H1 (cell line): ENCODE measurements around the gene NELL1. TPM values are rescaled to one million over a fixed set of nuclear protein-coding genes. Genes with fewer than 3 reads are reported as not detected.

Experiments used
- CTCF ChIA-PET: fragments of 300-600 bp; sonication (Branson Sonifier 250); formaldehyde crosslinking; loops from one replicate; lab custom pipeline; 2021; ENCODE audit not compliant: partially characterized antibody; lab: Charles Lee
- POLR2A ChIA-PET: fragments of 300-600 bp; sonication (Branson Sonifier 250); formaldehyde crosslinking; loops from one replicate; lab custom pipeline; 2021; ENCODE audit warnings: inconsistent platforms; ENCODE audit not compliant: partially characterized antibody; lab: Charles Lee
- DNase-seq, 2 experiments: peaks; one replicate each; pipeline versions ENCODE4 v3.0.0 to v3.0.0-alpha.2; 2010 to 2022; ENCODE audit warnings: low spot score in 2 of 2, low read depth in 1 of 2, mixed read lengths in 1 of 2
- FAIRE-seq: peaks from 2 replicates; lab custom pipeline; 2011; peaks lifted over from hg19 to GRCh38; lab: Jason Lieb, UNC
- H2AFZ ChIP-seq: 2 replicates; pipeline ENCODE4 v1.8.1; 2012; ENCODE audit warnings: low read length, inconsistent platforms
- H2AK5ac ChIP-seq: 2 replicates; pipeline ENCODE4 v1.6.1; 2013; ENCODE audit warnings: low read depth, low read length
- H2BK120ac ChIP-seq: replicated peaks from 2 replicates; pipeline ENCODE3; 2013; ENCODE audit warnings: low read depth, low read length, inconsistent platforms
- H2BK12ac ChIP-seq: 2 replicates; pipeline ENCODE4 v1.6.1; 2013; ENCODE audit warnings: low read depth, low read length
- H2BK15ac ChIP-seq: 2 replicates; pipeline ENCODE4 v1.6.1; 2013; ENCODE audit warnings: low read length
- H2BK20ac ChIP-seq: 2 replicates; pipeline ENCODE4 v1.6.1; 2013; ENCODE audit warnings: low read length
- H2BK5ac ChIP-seq: 2 replicates; pipeline ENCODE4 v1.6.1; 2013; ENCODE audit warnings: low read depth, low read length
- H3K14ac ChIP-seq: 2 replicates; pipeline ENCODE4 v1.6.1; 2013; ENCODE audit warnings: inconsistent platforms; ENCODE audit not compliant: insufficient read length
- H3K18ac ChIP-seq: 2 replicates; pipeline ENCODE4 v1.6.1; 2013; ENCODE audit warnings: low read length; ENCODE audit errors: extremely low read depth
- H3K23ac ChIP-seq: 2 replicates; pipeline ENCODE4 v1.6.1; 2013; ENCODE audit warnings: inconsistent platforms; ENCODE audit not compliant: insufficient read length
- H3K23me2 ChIP-seq: 2 replicates; pipeline ENCODE4 v1.6.1; 2013; ENCODE audit warnings: low read depth, low read length
- H3K27ac ChIP-seq: 2 replicates; pipeline ENCODE4 v1.6.1; 2011; ENCODE audit warnings: low read depth, low read length, inconsistent platforms
- H3K27me3 ChIP-seq, 4 experiments: replicated peaks in 1 of 4; 1 replicate in 1 of 4; 2 replicates in 3 of 4; pipeline versions ENCODE4 v1.6.1 to v1.8.1; 2011 to 2013; ENCODE audit warnings: low read length in 3 of 4, mild to moderate bottlenecking in 3 of 4, inconsistent platforms in 2 of 4, mixed read lengths in 2 of 4, moderate library complexity in 1 of 4; ENCODE audit not compliant: control insufficient read depth in 3 of 4, insufficient read depth in 3 of 4; ENCODE audit errors: extremely low read depth in 1 of 4
- H3K36me3 ChIP-seq, 4 experiments: 2 replicates each; pipeline versions ENCODE4 v1.6.1 to v1.8.1; 2011 to 2013; ENCODE audit warnings: mild to moderate bottlenecking in 4 of 4, low read length in 3 of 4, moderate library complexity in 2 of 4, control low read depth in 1 of 4, inconsistent platforms in 1 of 4; ENCODE audit not compliant: insufficient read depth in 4 of 4, control insufficient read depth in 2 of 4
- H3K4ac ChIP-seq: replicated peaks from 2 replicates; pipeline ENCODE3; 2013; ENCODE audit warnings: low read length, low read depth, mixed read lengths, inconsistent platforms; ENCODE audit not compliant: insufficient read length
- H3K4me1 ChIP-seq, 4 experiments: replicated peaks in 1 of 4; 1 replicate in 1 of 4; 2 replicates in 3 of 4; pipeline versions ENCODE4 v1.6.1 to v1.8.1; 2011 to 2013; ENCODE audit warnings: low read length in 3 of 4, inconsistent platforms in 2 of 4, mixed read lengths in 1 of 4; ENCODE audit not compliant: insufficient read depth in 4 of 4, control insufficient read depth in 3 of 4
- H3K4me2 ChIP-seq, 2 experiments: 2 replicates each; pipeline versions ENCODE4 v1.6.1 to v1.8.1; 2011 to 2013; ENCODE audit warnings: low read depth in 2 of 2, low read length in 2 of 2, control low read depth in 1 of 2, inconsistent platforms in 1 of 2, mild to moderate bottlenecking in 1 of 2; ENCODE audit not compliant: insufficient read depth in 1 of 2
- H3K4me3 ChIP-seq, 4 experiments: fragments of 200-600, 300-600 bp in 1 of 4; sonication (generic), shearing (Covaris generic), sonication (Bioruptor Twin) in 1 of 4; 2 replicates each; pipeline versions ENCODE4 v1.5.1 to v1.8.1; 2011 to 2016; ENCODE audit warnings: low read length in 4 of 4, low read depth in 3 of 4, control low read depth in 2 of 4, inconsistent platforms in 2 of 4, mild to moderate bottlenecking in 2 of 4, mixed read lengths in 1 of 4, moderate library complexity in 1 of 4; ENCODE audit not compliant: insufficient read depth in 2 of 4; ENCODE audit errors: extremely low read depth in 1 of 4
- H3K56ac ChIP-seq: replicated peaks from 2 replicates; pipeline ENCODE3; 2013; ENCODE audit warnings: low read depth, mild to moderate bottlenecking, mixed read lengths, low read length, inconsistent platforms; ENCODE audit not compliant: insufficient read length
- H3K79me1 ChIP-seq: 2 replicates; pipeline ENCODE4 v1.6.1; 2013; ENCODE audit warnings: low read depth, low read length, control low read depth
- H3K79me2 ChIP-seq, 2 experiments: 2 replicates each; pipeline versions ENCODE4 v1.6.1 to v1.8.1; 2012 to 2013; ENCODE audit warnings: low read length in 2 of 2, mild to moderate bottlenecking in 2 of 2, inconsistent platforms in 1 of 2; ENCODE audit not compliant: insufficient read depth in 2 of 2, control insufficient read depth in 1 of 2
- H3K9ac ChIP-seq, 4 experiments: replicated peaks in 1 of 4; 1 replicate in 1 of 4; 2 replicates in 3 of 4; pipeline versions ENCODE4 v1.6.1 to v1.8.1; 2011 to 2013; ENCODE audit warnings: low read depth in 3 of 4, low read length in 3 of 4, control low read depth in 2 of 4, mild to moderate bottlenecking in 2 of 4, moderate library complexity in 2 of 4, inconsistent platforms in 1 of 4; ENCODE audit errors: extremely low read depth in 1 of 4
- H3K9me3 ChIP-seq, 2 experiments: 2 replicates each; pipeline versions ENCODE4 v1.6.1 to v1.8.1; 2012 to 2013; ENCODE audit warnings: mild to moderate bottlenecking in 2 of 2, moderate library complexity in 2 of 2, control low read depth in 1 of 2, inconsistent platforms in 1 of 2, low read depth in 1 of 2, low read length in 1 of 2, mixed read lengths in 1 of 2; ENCODE audit not compliant: insufficient read depth in 2 of 2
- H4K20me1 ChIP-seq, 2 experiments: replicated peaks in 1 of 2; 2 replicates each; pipeline versions ENCODE3 to v1.8.1; 2011 to 2013; ENCODE audit warnings: inconsistent platforms in 2 of 2, low read length in 2 of 2, mild to moderate bottlenecking in 1 of 2; ENCODE audit not compliant: insufficient read depth in 2 of 2, control insufficient read depth in 1 of 2
- H4K5ac ChIP-seq: 2 replicates; pipeline ENCODE4 v1.6.1; 2013; ENCODE audit warnings: low read length, low read depth, mixed read lengths, inconsistent platforms; ENCODE audit not compliant: insufficient read length
- H4K8ac ChIP-seq: 2 replicates; pipeline ENCODE4 v1.8.0; 2013; ENCODE audit warnings: mild to moderate bottlenecking, moderate library complexity, low read length, inconsistent platforms; ENCODE audit not compliant: insufficient read depth; ENCODE audit errors: extremely low read depth
- H4K91ac ChIP-seq: replicated peaks from 2 replicates; pipeline ENCODE3; 2013; ENCODE audit warnings: low read length, mixed read lengths, inconsistent platforms; ENCODE audit not compliant: insufficient read length
- CTBP2 ChIP-seq: IDR thresholded peaks from 2 replicates; pipeline ENCODE4 v1.7.0; 2011; ENCODE audit warnings: borderline replicate concordance, mild to moderate bottlenecking, moderate library complexity, mixed read lengths, low read length; ENCODE audit not compliant: insufficient read depth, insufficient read length
- RFX5 ChIP-seq: IDR thresholded peaks from 2 replicates; pipeline ENCODE4 v1.6.1; 2011; ENCODE audit warnings: low read depth, low read length, improper control_type of control experiment, borderline replicate concordance
- WGBS, 2 experiments: shearing (Covaris generic) in 1 of 2; methylation state at CpG; one replicate each; pipeline versions ENCODE4 v1.1.6 to v1.1.7; 2013 to 2015; ENCODE audit warnings: low lambda C conversion rate in 2 of 2, mixed read lengths in 2 of 2, inconsistent platforms in 1 of 2, low coverage in 1 of 2, missing lambda C conversion rate in 1 of 2; ENCODE audit not compliant: insufficient replicate concordance in 2 of 2, insufficient coverage in 1 of 2, insufficient read length in 1 of 2; ENCODE audit errors: extremely low coverage in 1 of 2, missing lambda C conversion rate in 1 of 2; 5-methylcytosine and 5-hydroxymethylcytosine counted together
- polyA plus RNA-seq, 7 experiments: library from polyadenylated mRNA; depleted of rRNA in 3 of 7; stranded (reverse) in 5 of 7; unstranded in 2 of 7; fragments of >200 nt in 5 of 7; fragments of 200-250 nt in 2 of 7; gene quantifications; 1 replicate in 5 of 7; 2 replicates in 1 of 7; 4 replicates in 1 of 7; pipeline versions ENCODE4 v1.2.1 to v1.2.3, GENCODE V29; 2011 to 2013; ENCODE audit warnings: missing spikeins in 2 of 7, mixed read lengths in 2 of 7
- total RNA-seq: library from RNA; stranded (reverse); fragmentation: NEBNext Ultra II Directional; extraction: Animal tissue kit (Norgen Biotek cat#: 25700); gene quantifications from 2 replicates; pipeline ENCODE4 v1.2.1, GENCODE V29; 2021

NELL1 gene
- total and polyA plus RNA-seq, 2 of the 8 experiments (the other 6 are each of a cell fraction or from before 2014, with no cell fraction given), result 0.21 TPM; not detected in 1

GRCh38 chr11:20621679-20622078, 47.7 kb upstream of the NELL1 start:
- Histone ChIP-seq H2BK5ac (no peak overlapping the region), H3K23me2 (no peaks in the 10 kb centered on the region), H2BK12ac (peak overlapping the region; percentile 12; the same call in 1 of the 2 replicates), H3K14ac (no peak overlapping the region), H3K56ac (no peak overlapping the region), H3K4me2 (peak overlapping the region; percentile 23 to 49; a peak in 3 of 4 replicates), H3K9ac (no peak overlapping the region), H3K27me3 (no peaks in the 10 kb centered on the region), H3K79me2 (no peaks in the 10 kb centered on the region), H2BK15ac (no peak overlapping the region), H3K4ac (no peak overlapping the region), H4K20me1 (no peaks in the 10 kb centered on the region), H4K8ac (no peak overlapping the region), H3K27ac (no peak overlapping the region), H3K4me3 (no peak overlapping the region), H2AFZ (no peak overlapping the region), H2BK120ac (no peak overlapping the region), H3K4me1 (peaks cover 1 to 13% (median 10%) of the 10 kb centered on the region in 4 experiments; a peak in 5 of 7 replicates), H4K5ac (no peak overlapping the region), H2AK5ac (no peak overlapping the region), H3K23ac (no peak overlapping the region), H3K9me3 (no peaks in the 10 kb centered on the region), H4K91ac (no peak overlapping the region), H3K36me3 (no peaks in the 10 kb centered on the region), H2BK20ac (no peak overlapping the region)
- CTCF ChIA-PET, result interaction anchor here (0.9 to 2.8 kb wide), 6 partner anchors 9 to 225 kb away, joined by 3 to 16 read pairs (median 6); no protein-coding TSS in a partner anchor
- POLR2A ChIA-PET, result interaction anchor here (1.2 kb wide), 1 partner anchor 12 kb away, joined by 3 read pairs; no protein-coding TSS in a partner anchor
- FAIRE-seq (peak; percentile 28), DNase-seq (peak in 1 of 2 experiments; percentile 56)
- WGBS, 2 experiments, result 26% methylated on average over 6 of the region's 6 CpGs; no CpG with 5 or more reads in 1 of the 2 experiments
- peak; percentile 63 for TF ChIP-seq CTBP2
- TF ChIP-seq RFX5, result no peak
- TF ChIP-seq, all 59 proteins: peak for 1
- Histone ChIP-seq H3K79me1 (no peaks in the 10 kb centered on the region), H3K18ac (no peak overlapping the region)
